ENCODE measurements around the gene RCOR1. TPM values are rescaled to one million over a fixed set of nuclear protein-coding genes. Genes with fewer than 3 reads are reported as not detected.
A peak's percentile ranks its signal among the peaks of the same experiment; 100 is the strongest.
"Not testable (repeated sequence)": the region's sequence is repeated elsewhere in the genome, so short reads cannot be mapped to it uniquely, and the experiment has no call there.

RCOR1 gene
- total RNA-seq, 1 donor from 2014 or later, result 11.0 TPM

DNA sequence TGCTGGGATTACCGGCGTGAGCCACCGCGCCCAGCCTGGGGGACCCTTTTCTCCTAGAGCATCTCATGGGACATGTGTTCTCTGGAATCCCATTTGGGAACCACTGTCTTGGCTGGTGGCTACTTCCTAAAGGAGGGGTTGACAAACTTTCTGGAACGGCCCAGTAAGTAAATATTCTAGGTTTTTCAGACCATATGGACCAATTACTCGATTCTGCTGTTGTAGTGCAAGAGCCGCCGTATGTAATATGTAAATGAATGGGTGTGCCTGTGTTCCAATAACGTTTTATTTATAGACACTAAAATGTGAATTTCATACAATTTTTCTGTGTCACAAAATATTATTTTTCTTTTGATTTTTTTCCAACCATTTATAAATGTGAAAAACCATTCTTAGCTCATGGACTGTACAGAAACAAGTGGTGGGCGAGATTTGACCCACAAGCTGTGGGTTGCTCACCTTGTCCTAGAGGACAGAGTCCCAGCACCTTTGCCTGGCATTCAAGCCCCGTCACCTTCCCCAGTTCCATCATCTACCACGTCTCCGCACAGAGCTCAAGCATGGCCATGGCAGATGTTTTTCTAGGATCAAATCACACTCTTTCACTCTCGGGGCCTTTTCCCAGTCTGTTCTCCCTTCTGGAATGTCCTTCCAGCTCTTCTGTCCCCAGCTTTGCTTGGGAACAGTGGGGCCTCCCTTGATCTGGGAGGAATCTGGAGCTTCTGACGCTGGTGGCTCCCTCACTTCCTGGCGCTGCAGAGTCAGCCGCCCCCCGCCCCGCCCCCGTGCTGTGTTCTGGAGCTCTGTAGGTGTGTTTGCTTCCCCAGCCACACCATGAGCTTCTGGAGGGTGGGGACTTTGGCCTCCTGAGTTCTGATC is 17.9 kb upstream of the RCOR1 start:
- no peak for DNase-seq
- intact Hi-C loops (cut with micrococcal nuclease), result no loop called here

DNA sequence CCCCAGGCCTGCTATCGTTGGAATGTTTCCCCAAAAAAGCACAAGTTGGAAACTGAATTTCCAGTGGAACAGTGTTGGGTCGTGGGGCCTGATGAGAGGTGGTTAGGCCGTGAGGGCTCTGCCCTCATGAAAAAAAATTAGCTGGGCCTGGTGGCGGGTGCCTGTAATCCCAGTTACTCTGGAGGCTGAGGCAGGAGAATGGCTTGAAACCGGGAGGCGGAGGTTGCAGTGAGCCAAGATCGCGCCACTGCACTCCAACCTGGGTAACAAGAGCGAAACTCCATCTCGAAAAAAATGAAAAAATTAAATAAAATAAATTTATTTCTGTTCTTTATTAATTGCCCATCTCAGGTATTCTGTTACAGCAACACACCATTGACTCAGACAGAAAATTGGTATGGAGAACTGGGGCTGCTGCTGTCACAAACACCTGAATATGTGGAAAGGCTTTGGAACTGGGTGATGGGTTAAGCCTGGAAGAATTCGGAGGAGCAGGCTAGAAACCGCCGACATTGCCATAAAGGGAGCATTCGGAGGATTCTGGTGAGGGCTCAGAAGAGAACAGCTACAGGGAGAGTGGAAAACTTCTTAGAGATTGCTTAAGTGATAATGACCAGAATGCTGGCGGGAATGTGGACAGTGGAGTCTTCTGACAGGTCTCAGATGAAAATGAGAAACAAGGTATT is 17.1 kb upstream of the RCOR1 start:
- H3K9me3 ChIP-seq (replicated peaks), result no peaks in the 10 kb centered on the region
- H3K4me1 ChIP-seq, result no peaks in the 10 kb centered on the region
- H3K27ac ChIP-seq (replicated peaks), result no peak overlapping the region
- TF ChIP-seq, protein P1, sequence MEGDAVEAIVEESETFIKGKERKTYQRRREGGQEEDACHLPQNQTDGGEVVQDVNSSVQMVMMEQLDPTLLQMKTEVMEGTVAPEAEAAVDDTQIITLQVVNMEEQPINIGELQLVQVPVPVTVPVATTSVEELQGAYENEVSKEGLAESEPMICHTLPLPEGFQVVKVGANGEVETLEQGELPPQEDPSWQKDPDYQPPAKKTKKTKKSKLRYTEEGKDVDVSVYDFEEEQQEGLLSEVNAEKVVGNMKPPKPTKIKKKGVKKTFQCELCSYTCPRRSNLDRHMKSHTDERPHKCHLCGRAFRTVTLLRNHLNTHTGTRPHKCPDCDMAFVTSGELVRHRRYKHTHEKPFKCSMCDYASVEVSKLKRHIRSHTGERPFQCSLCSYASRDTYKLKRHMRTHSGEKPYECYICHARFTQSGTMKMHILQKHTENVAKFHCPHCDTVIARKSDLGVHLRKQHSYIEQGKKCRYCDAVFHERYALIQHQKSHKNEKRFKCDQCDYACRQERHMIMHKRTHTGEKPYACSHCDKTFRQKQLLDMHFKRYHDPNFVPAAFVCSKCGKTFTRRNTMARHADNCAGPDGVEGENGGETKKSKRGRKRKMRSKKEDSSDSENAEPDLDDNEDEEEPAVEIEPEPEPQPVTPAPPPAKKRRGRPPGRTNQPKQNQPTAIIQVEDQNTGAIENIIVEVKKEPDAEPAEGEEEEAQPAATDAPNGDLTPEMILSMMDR (IDR thresholded peaks at IDR 0.05; ENCODE audit: borderline replicate concordance), result no peak
- intact Hi-C loops (cut with micrococcal nuclease), result no loop called here
- H3K27me3 ChIP-seq (ENCODE audit: low read depth), result peaks cover 24% of the 10 kb centered on the region
- no peak overlapping the region for H3K4me3 ChIP-seq
- no peak for DNase-seq
- no peaks in the 10 kb centered on the region for H3K36me3 ChIP-seq

More for the DNA sequence above, 17.9 kb upstream of the RCOR1 start:
- no peak overlapping the region for H3K27ac ChIP-seq (replicated peaks)
- H3K4me3 ChIP-seq, result no peak overlapping the region
- H3K4me1 ChIP-seq, result no peaks in the 10 kb centered on the region
- H3K9me3 ChIP-seq (replicated peaks), result no peaks in the 10 kb centered on the region
- H3K36me3 ChIP-seq, result no peaks in the 10 kb centered on the region
- H3K27me3 ChIP-seq (ENCODE audit: low read depth), result peaks cover 26% of the 10 kb centered on the region
- TF ChIP-seq, protein P1 (IDR thresholded peaks at IDR 0.05; ENCODE audit: borderline replicate concordance), result no peak

DNA sequence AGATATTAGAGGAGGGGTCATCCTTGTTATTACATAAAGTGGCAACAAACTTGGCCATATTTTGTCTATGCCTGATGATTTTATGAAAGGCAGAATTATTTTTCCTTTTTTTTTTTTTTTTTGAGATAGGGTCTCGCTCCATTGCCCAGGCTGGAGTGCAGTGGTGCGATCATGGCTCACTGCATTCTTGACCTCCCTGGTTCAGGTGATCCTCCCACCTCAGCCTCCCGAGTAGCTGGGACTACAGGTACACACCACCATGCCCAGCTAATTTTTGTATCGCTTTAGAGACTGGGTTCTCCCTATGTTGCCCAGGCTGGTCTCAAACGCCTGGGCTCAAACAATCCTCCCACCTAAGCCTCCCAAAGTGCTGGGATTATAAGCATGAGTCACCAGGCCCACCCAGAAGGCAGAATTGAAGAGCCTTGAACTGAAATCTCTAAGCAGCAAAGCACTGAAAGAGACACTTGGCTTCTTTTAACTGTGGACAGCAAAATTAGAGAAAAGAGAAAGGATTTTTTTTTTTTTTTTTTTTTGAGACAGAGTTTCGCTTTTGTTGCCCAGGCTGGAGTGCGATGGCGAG is 16.5 kb upstream of the RCOR1 start:
- H3K9me3 ChIP-seq (replicated peaks); H3K4me3 ChIP-seq; H3K4me1 ChIP-seq; intact Hi-C loops (cut with micrococcal nuclease); H3K27ac ChIP-seq (replicated peaks); DNase-seq; H3K36me3 ChIP-seq: not testable (repeated sequence)
- H3K27me3 ChIP-seq (ENCODE audit: low read depth), result peaks cover 22% of the 10 kb centered on the region

DNA sequence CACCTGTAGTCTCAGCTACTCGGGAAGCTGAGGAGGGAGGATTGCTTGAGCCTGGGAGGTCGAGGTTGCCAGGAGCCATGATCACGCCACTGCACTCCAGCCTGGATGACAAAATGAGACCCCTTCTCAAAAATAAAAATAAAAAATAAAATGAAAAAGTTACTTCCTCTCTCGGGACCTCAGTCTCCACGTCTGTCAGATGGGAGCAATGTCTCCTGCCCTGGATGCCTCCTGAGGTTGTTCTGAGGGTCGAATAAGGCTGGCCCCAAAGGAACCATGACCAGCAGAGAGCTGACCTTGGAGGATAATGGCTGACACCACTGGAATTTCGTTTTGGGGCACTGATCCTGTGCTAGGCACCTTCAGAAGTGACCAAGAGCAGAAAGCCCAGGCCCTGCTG is 13.6 kb upstream of the RCOR1 start:
- Histone ChIP-seq H3K27me3 (ENCODE audit: low read depth) (peaks cover 38% of the 10 kb centered on the region), H3K4me1 (no peaks in the 10 kb centered on the region), H3K9me3 (replicated peaks) (no peaks in the 10 kb centered on the region), H3K4me3 (no peak overlapping the region), H3K27ac (replicated peaks) (no peak overlapping the region), H3K36me3 (no peaks in the 10 kb centered on the region)
- intact Hi-C loops (cut with micrococcal nuclease), result no loop called here
- DNase-seq, result no peak
- TF ChIP-seq, protein P1 (IDR thresholded peaks at IDR 0.05; ENCODE audit: borderline replicate concordance), result no peak

DNA sequence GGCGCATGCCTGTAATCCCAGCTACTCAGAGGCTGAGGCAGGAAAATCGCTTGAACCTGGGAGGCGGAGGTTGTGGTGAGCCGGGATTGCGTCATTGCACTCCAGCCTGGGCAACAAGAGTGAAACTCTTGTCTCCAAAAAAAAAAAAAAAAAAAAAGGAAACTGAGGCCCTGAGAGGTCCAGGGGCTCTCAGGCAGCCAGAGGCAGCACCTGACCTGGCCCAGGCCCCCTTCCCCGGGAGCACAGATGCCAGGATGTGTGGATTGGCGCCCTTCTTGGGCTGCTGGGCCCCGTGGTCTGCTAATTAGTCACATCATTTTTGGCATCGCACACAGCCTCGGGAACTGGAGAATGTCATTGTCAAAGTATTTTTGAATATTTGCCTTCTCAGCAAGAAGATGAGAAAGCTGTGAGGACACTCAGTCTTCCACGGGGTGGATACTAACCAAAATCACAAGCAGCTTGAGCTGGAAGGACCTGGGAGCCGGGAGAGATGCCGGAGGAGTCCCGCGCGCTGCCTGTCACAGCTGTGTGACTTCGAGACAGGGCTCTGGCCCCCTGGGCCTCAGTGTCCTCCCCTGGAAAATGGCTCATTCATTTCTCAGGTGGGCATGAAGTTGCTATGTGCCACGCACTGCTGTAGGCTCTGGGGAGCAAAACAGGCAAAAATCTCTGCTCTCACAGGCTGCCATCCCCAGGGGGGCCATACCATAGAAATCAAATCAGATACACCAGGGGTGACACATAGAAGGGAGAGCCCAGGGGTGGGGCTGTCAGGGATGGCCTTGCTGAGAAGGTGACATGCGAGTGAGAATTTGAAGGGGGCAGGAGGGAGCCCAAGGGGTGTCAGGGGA is 12.5 kb upstream of the RCOR1 start:
- H3K27ac ChIP-seq (replicated peaks), result no peak overlapping the region
- no peaks in the 10 kb centered on the region for H3K36me3 ChIP-seq
- H3K4me3 ChIP-seq, result peak overlapping the region; percentile 30
- H3K9me3 ChIP-seq (replicated peaks), result no peaks in the 10 kb centered on the region
- H3K27me3 ChIP-seq (ENCODE audit: low read depth), result peaks cover 33% of the 10 kb centered on the region
- H3K4me1 ChIP-seq, result no peaks in the 10 kb centered on the region
- TF ChIP-seq, protein P1 (IDR thresholded peaks at IDR 0.05; ENCODE audit: borderline replicate concordance), result no peak
- no peak for DNase-seq
- intact Hi-C loops (cut with micrococcal nuclease), result no loop called here
